Activated CD4-positive, alpha-beta T cell treated with anti-CD3 and anti-CD28 coated beads, Interleukin-2, amount 50 U/mL, for 48 hours (primary cell): ENCODE data around the gene KLB.
"Not testable (repeated sequence)": the region's sequence is repeated elsewhere in the genome, so short reads cannot be mapped to it uniquely, and the experiment has no call there.

Experiments used
- DNase-seq, 2 experiments: peaks; one replicate each; pipeline ENCODE4 v3.0.0-alpha.2; 2020

The KLB gene

GRCh38 chr4:39427520-39428114 is 20.9 kb downstream of the KLB start:
- no peak for DNase-seq

- DNase-seq: no peak
Measured at GRCh38 chr4:39429476-39430334, 23.0 kb downstream of the KLB start.

- DNase-seq: no peak
Measured at GRCh38 chr4:39433878-39434492, 27.3 kb downstream of the KLB start.

GRCh38 chr4:39435659-39436563 is 29.2 kb downstream of the KLB start:
- no peak for DNase-seq

- no peak for DNase-seq
Measured at GRCh38 chr4:39441593-39441992, 34.9 kb downstream of the KLB start.

- DNase-seq: no peak
Measured at GRCh38 chr4:39442998-39443397, 36.3 kb downstream of the KLB start.

GRCh38 chr4:39446483-39446841 is 39.7 kb downstream of the KLB start:
- DNase-seq: no peak

- peak; percentile 29 to 32 for DNase-seq
Measured at GRCh38 chr4:39446842-39447573, 40.3 kb downstream of the KLB start.

- DNase-seq: no peak
Measured at GRCh38 chr4:39450618-39451017, 43.9 kb downstream of the KLB start.

- no peak for DNase-seq
Measured at GRCh38 chr4:39451423-39452023, 44.8 kb downstream of the KLB start.

- no peak for DNase-seq
Measured at GRCh38 chr4:39452153-39452859, 45.6 kb downstream of the KLB start.

GRCh38 chr4:39452860-39453587 is 46.3 kb downstream of the KLB start:
- DNase-seq: no peak

GRCh38 chr4:39453738-39454137 is 47.0 kb downstream of the KLB start:
- no peak for DNase-seq

- no peak for DNase-seq
Measured at GRCh38 chr4:39455486-39455885, 48.8 kb downstream of the KLB start.

GRCh38 chr4:39456946-39457763 is 50.4 kb downstream of the KLB start:
- no peak for DNase-seq

- not testable (repeated sequence) for DNase-seq
Measured at GRCh38 chr4:39458161-39458504, 51.4 kb downstream of the KLB start.

GRCh38 chr4:39458505-39459300 is 52.0 kb downstream of the KLB start, which contains the start of the genes LIAS and RPL9:
Gene LIAS, plus strand, starts transcription at chr4:39459056. Its CDS starts 62 bp downstream, at chr4:39459118.
Gene RPL9, minus strand, starts transcription at chr4:39458922. Its CDS starts 483 bp downstream, at chr4:39458439.
- peak; percentile 90 to 93 for DNase-seq

- DNase-seq: no peak
Measured at GRCh38 chr4:39464886-39465501, 58.3 kb downstream of the KLB start.
